KMS-11 (cell line): ENCODE measurements around the gene MGAT3.
A peak's percentile ranks its signal among the peaks of the same experiment; 100 is the strongest.

ENCODE experiments used
- H2AFZ ChIP-seq: fragments of 200-600 bp; sonication (generic); 2 replicates; pipeline ENCODE4 v1.6.1; 2016; ENCODE audit warnings: antibody characterized with exemption, mixed run types, low read depth
- H3K27ac ChIP-seq: fragments of 200-600 bp; sonication (generic); 2 replicates; pipeline ENCODE4 v1.6.1; 2016; ENCODE audit warnings: mild to moderate bottlenecking, mixed run types
- H3K27me3 ChIP-seq: fragments of 200-600 bp; sonication (generic); 2 replicates; pipeline ENCODE4 v1.6.1; 2017; ENCODE audit warnings: mild to moderate bottlenecking, low read depth, mixed run types, moderate library complexity; ENCODE audit not compliant: insufficient read depth
- H3K36me3 ChIP-seq: fragments of 200-600 bp; sonication (generic); 2 replicates; pipeline ENCODE4 v1.6.1; 2017; ENCODE audit warnings: mild to moderate bottlenecking, mixed run types; ENCODE audit not compliant: insufficient read depth
- H3K4me1 ChIP-seq: fragments of 200-600 bp; sonication (generic); 2 replicates; pipeline ENCODE4 v1.6.1; 2016; ENCODE audit warnings: mild to moderate bottlenecking, low read depth, mixed run types; ENCODE audit not compliant: poor library complexity, severe bottlenecking
- H3K4me2 ChIP-seq: fragments of 200-600 bp; sonication (generic); 2 replicates; pipeline ENCODE4 v1.7.0; 2016; ENCODE audit warnings: mild to moderate bottlenecking, mixed run types
- H3K4me3 ChIP-seq: fragments of 200-600 bp; sonication (generic); IDR thresholded peaks from 2 replicates; pipeline ENCODE4 v1.6.1; 2017; ENCODE audit warnings: low read depth, low read length, mixed read lengths; ENCODE audit not compliant: insufficient read depth
- H3K79me2 ChIP-seq: fragments of 200-600 bp; sonication (generic); 2 replicates; pipeline ENCODE4 v1.6.1; 2016; ENCODE audit warnings: low read depth, mixed run types; ENCODE audit not compliant: insufficient read depth
- H3K9ac ChIP-seq: fragments of 200-600 bp; sonication (generic); 2 replicates; pipeline ENCODE4 v1.6.1; 2016; ENCODE audit warnings: mild to moderate bottlenecking, mixed run types
- H4K20me1 ChIP-seq: fragments of 200-600 bp; sonication (generic); 2 replicates; pipeline ENCODE4 v1.6.1; 2016; ENCODE audit warnings: mild to moderate bottlenecking, mixed run types; ENCODE audit not compliant: insufficient read depth
- TF ChIP-seq, protein P1 (sequence below): fragments of 200-600 bp; sonication (generic); conservative IDR thresholded peaks from 2 replicates; pipeline ENCODE4 v1.6.1; 2017; ENCODE audit warnings: low read depth, mild to moderate bottlenecking, antibody characterized with exemption, low read length, moderate library complexity, mixed read lengths

The MGAT3 gene

DNA sequence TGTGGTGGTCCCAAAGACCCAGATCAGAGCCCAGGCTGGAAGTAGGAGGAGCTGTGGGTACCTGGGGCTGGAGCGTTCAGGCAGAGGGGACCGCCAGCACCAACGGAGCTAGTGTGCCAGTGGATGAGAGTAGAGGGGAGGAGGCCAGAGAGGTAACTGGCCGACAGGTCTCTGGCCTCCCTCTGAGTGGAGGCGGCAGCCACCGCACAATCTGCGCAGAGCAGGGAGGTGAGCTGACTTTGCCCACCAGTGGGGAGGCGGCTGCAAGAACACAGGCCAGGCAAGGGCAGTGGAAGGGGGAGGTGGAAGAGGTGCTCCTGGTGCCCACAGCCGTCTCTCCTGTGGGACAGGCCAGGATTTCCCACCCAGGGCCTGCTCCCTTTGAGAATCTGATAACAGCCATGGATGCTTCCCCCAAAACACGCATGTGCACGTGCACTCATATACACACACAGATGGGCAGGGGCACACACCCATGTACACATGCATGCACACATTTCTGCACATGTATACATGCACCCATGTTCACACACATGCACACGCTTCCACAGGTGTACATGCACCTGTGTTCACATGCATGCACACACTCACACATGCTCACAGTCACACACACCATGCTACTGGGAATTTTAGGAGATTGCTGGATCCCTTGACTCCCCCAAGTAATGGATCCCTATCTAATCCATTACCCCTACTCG, 6.4 kb upstream of the MGAT3 start:
- no peak overlapping the region for H2AFZ ChIP-seq
- no peak overlapping the region for H3K9ac ChIP-seq
- no peaks in the 10 kb centered on the region for H3K27me3 ChIP-seq
- no peaks in the 10 kb centered on the region for H3K36me3 ChIP-seq
- H3K4me2 ChIP-seq: peak overlapping the region; percentile 96; the same call in 1 of the 2 replicates
- H3K4me1 ChIP-seq: peaks cover 74% of the 10 kb centered on the region
- H4K20me1 ChIP-seq: no peaks in the 10 kb centered on the region
- no peak overlapping the region for H3K4me3 ChIP-seq
- TF ChIP-seq, protein P1, sequence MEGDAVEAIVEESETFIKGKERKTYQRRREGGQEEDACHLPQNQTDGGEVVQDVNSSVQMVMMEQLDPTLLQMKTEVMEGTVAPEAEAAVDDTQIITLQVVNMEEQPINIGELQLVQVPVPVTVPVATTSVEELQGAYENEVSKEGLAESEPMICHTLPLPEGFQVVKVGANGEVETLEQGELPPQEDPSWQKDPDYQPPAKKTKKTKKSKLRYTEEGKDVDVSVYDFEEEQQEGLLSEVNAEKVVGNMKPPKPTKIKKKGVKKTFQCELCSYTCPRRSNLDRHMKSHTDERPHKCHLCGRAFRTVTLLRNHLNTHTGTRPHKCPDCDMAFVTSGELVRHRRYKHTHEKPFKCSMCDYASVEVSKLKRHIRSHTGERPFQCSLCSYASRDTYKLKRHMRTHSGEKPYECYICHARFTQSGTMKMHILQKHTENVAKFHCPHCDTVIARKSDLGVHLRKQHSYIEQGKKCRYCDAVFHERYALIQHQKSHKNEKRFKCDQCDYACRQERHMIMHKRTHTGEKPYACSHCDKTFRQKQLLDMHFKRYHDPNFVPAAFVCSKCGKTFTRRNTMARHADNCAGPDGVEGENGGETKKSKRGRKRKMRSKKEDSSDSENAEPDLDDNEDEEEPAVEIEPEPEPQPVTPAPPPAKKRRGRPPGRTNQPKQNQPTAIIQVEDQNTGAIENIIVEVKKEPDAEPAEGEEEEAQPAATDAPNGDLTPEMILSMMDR: no peak
- H3K79me2 ChIP-seq: peaks cover 79% of the 10 kb centered on the region
- H3K27ac ChIP-seq: peak overlapping the region; percentile 98; the same call in 1 of the 2 replicates

GRCh38 chr22:39452740-39453040, 4.1 kb upstream of the MGAT3 start:
- Histone ChIP-seq H3K9ac (no peak overlapping the region), H3K36me3 (peaks cover 3% of the 10 kb centered on the region; the same call in 1 of the 2 replicates)

DNA sequence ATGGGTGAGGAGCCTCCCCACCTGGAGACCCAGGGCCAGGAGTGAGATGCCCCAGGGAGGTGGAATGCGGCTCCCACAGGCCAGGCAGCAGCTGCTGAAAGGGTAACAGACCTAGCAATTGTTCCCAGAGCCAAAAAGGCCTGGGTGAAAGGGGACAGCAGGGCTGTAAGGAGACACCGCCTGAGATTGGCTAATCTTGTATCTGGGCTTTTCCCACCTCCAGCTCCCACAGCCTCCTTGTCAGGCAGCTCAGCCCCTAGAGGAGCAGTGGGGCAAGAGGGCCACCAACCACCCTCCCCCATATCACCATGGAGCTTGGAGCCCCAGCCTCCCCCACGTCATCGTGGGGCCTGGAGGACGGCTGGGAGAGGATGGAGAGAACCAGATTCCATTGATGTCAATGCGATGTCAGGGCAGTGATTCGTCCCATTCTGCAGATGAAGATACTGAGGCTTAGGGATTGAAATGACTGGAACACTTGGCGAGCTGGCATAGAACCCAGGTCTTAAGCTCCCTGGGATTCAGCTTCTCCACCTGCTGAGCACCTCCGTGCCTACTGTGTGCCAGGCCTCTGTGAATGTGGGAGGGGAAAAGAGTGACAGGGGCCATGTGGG, 2.9 kb upstream of the MGAT3 start:
- Histone ChIP-seq H3K36me3 (peaks cover 3% of the 10 kb centered on the region; the same call in 1 of the 2 replicates), H3K9ac (no peak overlapping the region), H3K27ac (no peak overlapping the region), H3K4me1 (peaks cover 44% of the 10 kb centered on the region), H4K20me1 (no peaks in the 10 kb centered on the region), H3K4me2 (no peak overlapping the region), H2AFZ (no peak overlapping the region), H3K79me2 (peaks cover 86% of the 10 kb centered on the region), H3K27me3 (no peaks in the 10 kb centered on the region), H3K4me3 (no peak overlapping the region)
- TF ChIP-seq, protein P1: no peak

More at GRCh38 chr22:39452740-39453040, 4.1 kb upstream of the MGAT3 start:
- TF ChIP-seq, protein P1: no peak
- H3K4me3 ChIP-seq: no peak overlapping the region
- no peaks in the 10 kb centered on the region for H4K20me1 ChIP-seq
- peaks cover 52% of the 10 kb centered on the region for H3K4me1 ChIP-seq
- no peak overlapping the region for H3K4me2 ChIP-seq
- peaks cover 90% of the 10 kb centered on the region for H3K79me2 ChIP-seq
- no peak overlapping the region for H3K27ac ChIP-seq
- no peak overlapping the region for H2AFZ ChIP-seq
- H3K27me3 ChIP-seq: no peaks in the 10 kb centered on the region

GRCh38 chr22:39454385-39454871, 2.4 kb upstream of the MGAT3 start:
- Histone ChIP-seq H2AFZ (no peak overlapping the region), H3K36me3 (peaks cover 3% of the 10 kb centered on the region; the same call in 1 of the 2 replicates), H3K27ac (no peak overlapping the region), H3K4me2 (no peak overlapping the region), H3K9ac (no peak overlapping the region), H3K4me3 (no peak overlapping the region), H3K79me2 (peaks cover 86% of the 10 kb centered on the region), H4K20me1 (no peaks in the 10 kb centered on the region), H3K4me1 (peaks cover 44% of the 10 kb centered on the region), H3K27me3 (no peaks in the 10 kb centered on the region)
- TF ChIP-seq, protein P1: no peak
